GM18498 (cell line): Measurements from ENCODE around the gene MRPS24.
"Not testable (repeated sequence)": the region's sequence is repeated elsewhere in the genome, so short reads cannot be mapped to it uniquely, and the experiment has no call there.

Experiments used
- ATAC-seq: cut with Tn5 transposase; IDR thresholded peaks from one replicate; pipeline ENCODE4 v1.9.1; 2021; ENCODE audit warnings: mild to moderate bottlenecking, moderate library complexity; ENCODE audit not compliant: unreplicated experiment

Gene MRPS24

GRCh38 chr7:43843296-43843695, 26.0 kb downstream of the MRPS24 start:
- ATAC-seq, result no peak

- no peak for ATAC-seq
Measured at GRCh38 chr7:43838201-43838658, 31.1 kb downstream of the MRPS24 start.

GRCh38 chr7:43834463-43835251, 34.7 kb downstream of the MRPS24 start:
- ATAC-seq, result peak; percentile 64

GRCh38 chr7:43830917-43831316, 38.4 kb downstream of the MRPS24 start:
- not testable (repeated sequence) for ATAC-seq

- no peak for ATAC-seq
Measured at GRCh38 chr7:43825391-43825808, 43.9 kb downstream of the MRPS24 start.

GRCh38 chr7:43824963-43825362, 44.4 kb downstream of the MRPS24 start:
- ATAC-seq, result no peak

GRCh38 chr7:43824513-43824912, 44.8 kb downstream of the MRPS24 start:
- ATAC-seq, result not testable (repeated sequence)

- ATAC-seq, result no peak
Measured at GRCh38 chr7:43823941-43824340, 45.4 kb downstream of the MRPS24 start.

- not testable (repeated sequence) for ATAC-seq
Measured at GRCh38 chr7:43823425-43823824, 45.9 kb downstream of the MRPS24 start.
